Measurements from ENCODE around the gene MACROD2.

MACROD2 gene

GRCh38 chr20:15655295-15655874 lies 1660.1 kb downstream of the MACROD2 start:
- no peak for DNase-seq (ENCODE audit: low read depth in 2 of 2)

- no peak for DNase-seq (ENCODE audit: low read depth in 2 of 2)
Observed at GRCh38 chr20:15656124-15656523, 1660.8 kb downstream of the MACROD2 start.

- no peak for DNase-seq (ENCODE audit: low read depth in 2 of 2)
Observed at GRCh38 chr20:15658295-15658694, 1663.0 kb downstream of the MACROD2 start.

GRCh38 chr20:15673206-15673605 lies 1677.9 kb downstream of the MACROD2 start:
- no peak for DNase-seq (ENCODE audit: low read depth in 2 of 2)

- no peak for DNase-seq (ENCODE audit: low read depth in 2 of 2)
Observed at GRCh38 chr20:15674253-15675060, 1679.1 kb downstream of the MACROD2 start.

- DNase-seq (ENCODE audit: low read depth in 2 of 2) = no peak
Observed at GRCh38 chr20:15675061-15675514, 1679.8 kb downstream of the MACROD2 start.

GRCh38 chr20:15675813-15676484 lies 1680.6 kb downstream of the MACROD2 start:
- no peak for DNase-seq (ENCODE audit: low read depth in 2 of 2)

- DNase-seq (ENCODE audit: low read depth in 2 of 2) = no peak
Observed at GRCh38 chr20:15676815-15677214, 1681.5 kb downstream of the MACROD2 start.

GRCh38 chr20:15682690-15683089 lies 1687.4 kb downstream of the MACROD2 start:
- no peak for DNase-seq (ENCODE audit: low read depth in 2 of 2)

- DNase-seq (ENCODE audit: low read depth in 2 of 2) = no peak
Observed at GRCh38 chr20:15692570-15692969, 1697.3 kb downstream of the MACROD2 start.

GRCh38 chr20:15699431-15700146 lies 1704.3 kb downstream of the MACROD2 start:
- no peak for DNase-seq (ENCODE audit: low read depth in 2 of 2)

- no peak for DNase-seq (ENCODE audit: low read depth in 2 of 2)
Observed at GRCh38 chr20:15700147-15700765, 1704.9 kb downstream of the MACROD2 start.

GRCh38 chr20:15702161-15702560 lies 1706.8 kb downstream of the MACROD2 start:
- no peak for DNase-seq (ENCODE audit: low read depth in 2 of 2)

- DNase-seq (ENCODE audit: low read depth in 2 of 2) = no peak
Observed at GRCh38 chr20:15703171-15703911, 1708.0 kb downstream of the MACROD2 start.

GRCh38 chr20:15705975-15706374 lies 1710.7 kb downstream of the MACROD2 start:
- no peak for DNase-seq (ENCODE audit: low read depth in 2 of 2)

- DNase-seq (ENCODE audit: low read depth in 2 of 2) = no peak
Observed at GRCh38 chr20:15706719-15707118, 1711.4 kb downstream of the MACROD2 start.

- DNase-seq (ENCODE audit: low read depth in 2 of 2) = peak in 1 of 2 donors; percentile 17
Observed at GRCh38 chr20:15708984-15709598, 1713.8 kb downstream of the MACROD2 start.

- DNase-seq (ENCODE audit: low read depth in 2 of 2) = no peak
Observed at GRCh38 chr20:15710636-15711035, 1715.3 kb downstream of the MACROD2 start.

- no peak for DNase-seq (ENCODE audit: low read depth in 2 of 2)
Observed at GRCh38 chr20:15711177-15711576, 1715.9 kb downstream of the MACROD2 start.

- DNase-seq (ENCODE audit: low read depth in 2 of 2) = no peak
Observed at GRCh38 chr20:15716256-15716655, 1720.9 kb downstream of the MACROD2 start.
